Retinal pigment epithelial cell (primary cell): ENCODE results near the gene NARF.

ENCODE experiments used
- DNase-seq: peaks from one replicate; pipeline ENCODE4 v3.0.0-alpha.2; 2010; ENCODE audit warnings: low read depth
- H3K4me3 ChIP-seq: 2 replicates; pipeline ENCODE4 v1.5.1; 2011; ENCODE audit warnings: mild to moderate bottlenecking, low read length, control low read depth, moderate library complexity
- CTCF ChIP-seq: conservative IDR thresholded peaks from 2 replicates; pipeline ENCODE4 v1.5.1; 2011; ENCODE audit warnings: low read depth, low read length, control low read depth, inconsistent platforms

NARF gene

GRCh38 chr17:82443465-82444283 is 14.9 kb upstream of the NARF start:
- DNase-seq, result no peak
- TF ChIP-seq CTCF, result no peak
- no peak overlapping the region for H3K4me3 ChIP-seq

- H3K4me3 ChIP-seq, result no peak overlapping the region
- TF ChIP-seq CTCF, result no peak
- DNase-seq, result no peak
Observed at GRCh38 chr17:82444284-82444893, 14.2 kb upstream of the NARF start.

- H3K4me3 ChIP-seq, result no peak overlapping the region
- no peak for TF ChIP-seq CTCF
Observed at GRCh38 chr17:82444941-82445521, 13.5 kb upstream of the NARF start.

GRCh38 chr17:82445542-82445941 is 13.0 kb upstream of the NARF start:
- H3K4me3 ChIP-seq, result no peak overlapping the region
- no peak for TF ChIP-seq CTCF
- DNase-seq, result no peak

More at GRCh38 chr17:82444941-82445521, 13.5 kb upstream of the NARF start:
- no peak for DNase-seq

- TF ChIP-seq CTCF, result no peak
- no peak overlapping the region for H3K4me3 ChIP-seq
- DNase-seq, result no peak
Observed at GRCh38 chr17:82446124-82446523, 12.4 kb upstream of the NARF start.

- TF ChIP-seq CTCF, result no peak
- no peak for DNase-seq
- H3K4me3 ChIP-seq, result no peak overlapping the region
Observed at GRCh38 chr17:82446649-82447048, 11.9 kb upstream of the NARF start.
